Measurements from ENCODE around the gene KMT5B.

KMT5B gene

GRCh38 chr11:68215524-68216170 is 2.6 kb upstream of the KMT5B start:
- no peak for DNase-seq

- no peak for DNase-seq
These were observed 2.0 kb upstream of the KMT5B start for GRCh38 chr11:68215087-68215445.

GRCh38 chr11:68214173-68215086 is 1.3 kb upstream of the KMT5B start:
- DNase-seq: no peak

GRCh38 chr11:68213555-68214172 is 568 bp upstream of the KMT5B start:
- DNase-seq: peak; percentile 26

- no peak for DNase-seq
These were observed 518 bp downstream of the KMT5B start for GRCh38 chr11:68212421-68213134.

GRCh38 chr11:68211546-68211945 is 1.6 kb downstream of the KMT5B start:
- no peak for DNase-seq

- DNase-seq: peak; percentile 7
These were observed 6.9 kb downstream of the KMT5B start for GRCh38 chr11:68206211-68206610.

- no peak for DNase-seq
These were observed 8.7 kb downstream of the KMT5B start for GRCh38 chr11:68204402-68204801.

- no peak for DNase-seq
These were observed 10.9 kb downstream of the KMT5B start for GRCh38 chr11:68202165-68202564.

- DNase-seq: no peak
These were observed 11.6 kb downstream of the KMT5B start for GRCh38 chr11:68201492-68201891.

- DNase-seq: no peak
These were observed 12.5 kb downstream of the KMT5B start for GRCh38 chr11:68200639-68201038.

- DNase-seq: no peak
These were observed 13.7 kb downstream of the KMT5B start for GRCh38 chr11:68199295-68199987.

- DNase-seq: no peak
These were observed 16.9 kb downstream of the KMT5B start for GRCh38 chr11:68196219-68196618.

- DNase-seq: no peak
These were observed 18.3 kb downstream of the KMT5B start for GRCh38 chr11:68194675-68195294.

GRCh38 chr11:68193018-68193417 is 20.1 kb downstream of the KMT5B start:
- no peak for DNase-seq

- no peak for DNase-seq
These were observed 21.2 kb downstream of the KMT5B start for GRCh38 chr11:68191661-68192579.

GRCh38 chr11:68189888-68190287 is 23.2 kb downstream of the KMT5B start:
- DNase-seq: no peak

- DNase-seq: no peak
These were observed 24.0 kb downstream of the KMT5B start for GRCh38 chr11:68189082-68189481.

GRCh38 chr11:68186061-68186460 is 27.0 kb downstream of the KMT5B start:
- DNase-seq: no peak

- no peak for DNase-seq
These were observed 31.2 kb downstream of the KMT5B start for GRCh38 chr11:68181719-68182451.
